ENCODE measurements around the gene DYNLT4. TPM values are rescaled to one million over a fixed set of nuclear protein-coding genes. Genes with fewer than 3 reads are reported as not detected.
A peak's percentile ranks its signal among the peaks of the same experiment; 100 is the strongest.

DYNLT4 gene
- total RNA-seq, 1 experiment from 2014 or later: 0.31 TPM

DNA sequence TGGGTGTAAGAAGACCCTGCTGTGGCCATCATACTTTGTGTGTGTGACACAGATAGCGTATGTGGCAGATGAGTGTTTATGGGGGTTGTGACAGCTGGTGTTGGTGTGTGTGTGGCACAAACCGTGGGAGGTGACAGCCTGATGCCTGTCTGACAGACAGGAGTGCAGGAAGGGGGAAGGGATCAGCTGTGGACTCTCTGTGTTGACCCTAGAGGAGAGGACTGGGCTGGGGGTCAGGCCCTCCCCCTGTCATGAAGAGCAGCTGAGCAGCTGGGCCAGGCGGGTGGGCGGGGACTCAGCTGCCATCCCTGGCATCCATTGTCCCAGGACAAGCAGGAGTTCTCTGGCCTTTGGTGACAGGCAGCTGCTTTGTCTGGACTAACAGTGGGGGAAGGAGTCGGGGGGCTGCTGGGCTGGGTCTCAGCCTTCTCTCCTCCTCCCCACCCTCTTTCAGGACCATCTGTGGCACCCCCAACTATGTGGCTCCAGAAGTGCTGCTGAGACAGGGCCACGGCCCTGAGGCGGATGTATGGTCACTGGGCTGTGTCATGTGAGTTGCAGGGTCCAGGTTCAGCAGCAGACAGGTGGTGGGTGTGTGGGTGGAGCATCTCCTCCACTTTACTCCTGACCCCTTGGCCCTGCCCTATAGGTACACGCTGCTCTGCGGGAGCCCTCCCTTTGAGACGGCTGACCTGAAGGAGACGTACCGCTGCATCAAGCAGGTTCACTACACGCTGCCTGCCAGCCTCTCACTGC is 4.7 kb downstream of the DYNLT4 start (continued):
- TF ChIP-seq, protein P1, sequence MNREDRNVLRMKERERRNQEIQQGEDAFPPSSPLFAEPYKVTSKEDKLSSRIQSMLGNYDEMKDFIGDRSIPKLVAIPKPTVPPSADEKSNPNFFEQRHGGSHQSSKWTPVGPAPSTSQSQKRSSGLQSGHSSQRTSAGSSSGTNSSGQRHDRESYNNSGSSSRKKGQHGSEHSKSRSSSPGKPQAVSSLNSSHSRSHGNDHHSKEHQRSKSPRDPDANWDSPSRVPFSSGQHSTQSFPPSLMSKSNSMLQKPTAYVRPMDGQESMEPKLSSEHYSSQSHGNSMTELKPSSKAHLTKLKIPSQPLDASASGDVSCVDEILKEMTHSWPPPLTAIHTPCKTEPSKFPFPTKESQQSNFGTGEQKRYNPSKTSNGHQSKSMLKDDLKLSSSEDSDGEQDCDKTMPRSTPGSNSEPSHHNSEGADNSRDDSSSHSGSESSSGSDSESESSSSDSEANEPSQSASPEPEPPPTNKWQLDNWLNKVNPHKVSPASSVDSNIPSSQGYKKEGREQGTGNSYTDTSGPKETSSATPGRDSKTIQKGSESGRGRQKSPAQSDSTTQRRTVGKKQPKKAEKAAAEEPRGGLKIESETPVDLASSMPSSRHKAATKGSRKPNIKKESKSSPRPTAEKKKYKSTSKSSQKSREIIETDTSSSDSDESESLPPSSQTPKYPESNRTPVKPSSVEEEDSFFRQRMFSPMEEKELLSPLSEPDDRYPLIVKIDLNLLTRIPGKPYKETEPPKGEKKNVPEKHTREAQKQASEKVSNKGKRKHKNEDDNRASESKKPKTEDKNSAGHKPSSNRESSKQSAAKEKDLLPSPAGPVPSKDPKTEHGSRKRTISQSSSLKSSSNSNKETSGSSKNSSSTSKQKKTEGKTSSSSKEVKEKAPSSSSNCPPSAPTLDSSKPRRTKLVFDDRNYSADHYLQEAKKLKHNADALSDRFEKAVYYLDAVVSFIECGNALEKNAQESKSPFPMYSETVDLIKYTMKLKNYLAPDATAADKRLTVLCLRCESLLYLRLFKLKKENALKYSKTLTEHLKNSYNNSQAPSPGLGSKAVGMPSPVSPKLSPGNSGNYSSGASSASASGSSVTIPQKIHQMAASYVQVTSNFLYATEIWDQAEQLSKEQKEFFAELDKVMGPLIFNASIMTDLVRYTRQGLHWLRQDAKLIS (CRISPR knock-in tag; IDR thresholded peaks at IDR 0.05; ENCODE audit: borderline replicate concordance): no peak

- H3K36me3 Mint-ChIP-seq: peaks cover 18% of the 10 kb centered on the region
- no peaks in the 10 kb centered on the region for H3K9me3 Mint-ChIP-seq
- no peak for TF ChIP-seq ZNF396 (CRISPR knock-in tag; IDR thresholded peaks at IDR 0.05; ENCODE audit: borderline replicate concordance)
- TF ChIP-seq SOX15 (CRISPR knock-in tag; IDR thresholded peaks at IDR 0.05): no peak
- no peak for TF ChIP-seq OVOL2 (CRISPR knock-in tag; IDR thresholded peaks at IDR 0.05; ENCODE audit: borderline replicate concordance)
- no peak for TF ChIP-seq FOXP1 (CRISPR knock-in tag; IDR thresholded peaks at IDR 0.05; ENCODE audit: borderline replicate concordance)
- no peak for TF ChIP-seq NR2C2 (CRISPR knock-in tag; IDR thresholded peaks at IDR 0.05)
- no peak for TF ChIP-seq CBFB (CRISPR knock-in tag; IDR thresholded peaks at IDR 0.05; ENCODE audit: low read depth)
- TF ChIP-seq EMX1 (CRISPR knock-in tag; IDR thresholded peaks at IDR 0.05): no peak
- no peak for TF ChIP-seq USF2 (CRISPR knock-in tag; IDR thresholded peaks at IDR 0.05)
- TF ChIP-seq GTF2I (CRISPR knock-in tag; conservative IDR thresholded peaks at IDR 0.05): no peak
- no peak for TF ChIP-seq ELF4 (CRISPR knock-in tag; IDR thresholded peaks at IDR 0.05; ENCODE audit: low read depth)
- no peak for TF ChIP-seq MLX (CRISPR knock-in tag; IDR thresholded peaks at IDR 0.05)
- TF ChIP-seq RELA (CRISPR knock-in tag; IDR thresholded peaks at IDR 0.05; ENCODE audit: borderline replicate concordance): no peak
- H3K27me3 Mint-ChIP-seq (ENCODE audit: low read depth): peaks cover 3% of the 10 kb centered on the region; the same call in 1 of the 2 replicates
- ChIA-PET CTCF (interaction anchor here (0.5 to 3.3 kb wide), 8 partner anchors 11 to 209 kb away, joined by 3 to 35 read pairs (median 10); partner anchors contain the start of gene HECTD3), POLR2A (interaction anchor here (2.0 to 4.3 kb wide), 2 partner anchors 7 to 12 kb away, joined by 24 to 43 read pairs; partner anchors contain the start of gene BTBD19)
- DNase-seq (ENCODE audit: low spot score) (no peak), ATAC-seq (no peak)
- H3K4me1 Mint-ChIP-seq: peaks cover 18% of the 10 kb centered on the region
- peak overlapping the region; percentile 5; the same call in 1 of the 2 replicates for H3K27ac Mint-ChIP-seq
- peak overlapping the region; percentile 79 for H3K4me3 Mint-ChIP-seq
Measured at GRCh38 chr1:44801491-44802305, 5.5 kb downstream of the DYNLT4 start.

- Mint-ChIP-seq H3K9me3 (no peaks in the 10 kb centered on the region), H3K27ac (peak within 1 kb of the TSS; percentile 99), H3K36me3 (peaks cover 14% of the 10 kb centered on the region), H3K27me3 (ENCODE audit: low read depth) (peaks cover 3% of the 10 kb centered on the region; the same call in 1 of the 2 replicates), H3K4me1 (peaks cover 18% of the 10 kb centered on the region), H3K4me3 (peak within 1 kb of the TSS; percentile 87)
- ChIA-PET POLR2A (interaction anchor here (0.5 to 4.3 kb wide), 19 partner anchors 9 to 722 kb away, joined by 3 to 43 read pairs (median 5); partner anchors contain the start of genes BTBD19, HECTD3, PRDX1 and RNU5D-1), CTCF (interaction anchor here (0.5 to 3.3 kb wide), 23 partner anchors 9 to 696 kb away, joined by 3 to 44 read pairs (median 4); partner anchors contain the start of genes BTBD19, HECTD3, PTCH2 and UROD)
- DNase-seq (ENCODE audit: low spot score) (peak; percentile 98), ATAC-seq (peak; percentile 90)
- TF ChIP-seq SP1 (CRISPR knock-in tag; conservative IDR thresholded peaks at IDR 0.05) (peak; percentile 87), HMGA2 (CRISPR knock-in tag; IDR thresholded peaks at IDR 0.05) (0 out of 2 replicates have a peak, but pooled peaks have one; percentile 8)
- TF ChIP-seq, protein P1 (CRISPR knock-in tag; IDR thresholded peaks at IDR 0.05; ENCODE audit: borderline replicate concordance): peak; percentile 65; the same call in 1 of the 2 replicates
Measured at GRCh38 chr1:44799770-44800584, 7.2 kb downstream of the DYNLT4 start, which contains the start of gene PLK3. TSS of gene PLK3 (plus strand) at chr1:44800377. CDS start at chr1:44800464, 87 bp downstream.

Data from WTC11 (cell line).